Measurements from ENCODE around the gene DTWD2. TPM values are rescaled to one million over a fixed set of nuclear protein-coding genes. Genes with fewer than 3 reads are reported as not detected.

DTWD2 gene
- total and polyA plus RNA-seq, 2 experiments from 2014 or later: 2.5 to 14.1 TPM

GRCh38 chr5:118794281-118794680 is 194.1 kb downstream of the DTWD2 start:
- Histone ChIP-seq H3K36me3 (replicated peaks; ENCODE audit: insufficient read depth, low read depth) (no peaks in the 10 kb centered on the region), H3K4me3 (no peak overlapping the region), H3K27ac (no peak overlapping the region), H3K9me2 (replicated peaks; ENCODE audit: insufficient read depth) (no peaks in the 10 kb centered on the region), H3K4me1 (ENCODE audit: insufficient read depth) (no peaks in the 10 kb centered on the region), H3K27me3 (no peaks in the 10 kb centered on the region), H4K20me1 (ENCODE audit: insufficient read depth, poor library complexity, severe bottlenecking) (no peaks in the 10 kb centered on the region), H3K9me3 (ENCODE audit: low read depth) (no peaks in the 10 kb centered on the region), H3K79me2 (no peaks in the 10 kb centered on the region), H2AFZ (no peak overlapping the region), H3K4me2 (no peak overlapping the region)
- 82% methylated on average over 3 of the region's 3 CpGs for WGBS (ENCODE audit: low lambda C conversion rate, missing lambda C conversion rate)
- no peak for TF ChIP-seq EZH2phosphoT487 (IDR thresholded peaks at IDR 0.05; ENCODE audit: low read depth, severe bottlenecking, unreplicated experiment)
- TF ChIP-seq CTCF (IDR thresholded peaks at IDR 0.05; ENCODE audit: poor library complexity): no peak
- TF ChIP-seq EZH2 (IDR thresholded peaks at IDR 0.05; ENCODE audit: borderline replicate concordance): no peak
- no peak for DNase-seq (ENCODE audit: low spot score)

GRCh38 chr5:118793652-118794051 is 194.7 kb downstream of the DTWD2 start:
- no peak overlapping the region for H3K4me3 ChIP-seq
- H3K4me1 ChIP-seq (ENCODE audit: insufficient read depth): no peaks in the 10 kb centered on the region
- no peaks in the 10 kb centered on the region for H3K27me3 ChIP-seq
- H3K36me3 ChIP-seq (replicated peaks; ENCODE audit: insufficient read depth, low read depth): no peaks in the 10 kb centered on the region
- H4K20me1 ChIP-seq (ENCODE audit: insufficient read depth, poor library complexity, severe bottlenecking): no peaks in the 10 kb centered on the region
- WGBS (ENCODE audit: low lambda C conversion rate, missing lambda C conversion rate): 58% methylated on average over 2 of the region's 2 CpGs
- no peaks in the 10 kb centered on the region for H3K9me3 ChIP-seq (ENCODE audit: low read depth)
- no peak for DNase-seq (ENCODE audit: low spot score)
- H3K4me2 ChIP-seq: no peak overlapping the region
- H3K9me2 ChIP-seq (replicated peaks; ENCODE audit: insufficient read depth): no peaks in the 10 kb centered on the region
- H3K79me2 ChIP-seq: no peaks in the 10 kb centered on the region
- H2AFZ ChIP-seq: no peak overlapping the region
- H3K27ac ChIP-seq: no peak overlapping the region
- TF ChIP-seq EZH2phosphoT487 (IDR thresholded peaks at IDR 0.05; ENCODE audit: low read depth, severe bottlenecking, unreplicated experiment): no peak
- no peak for TF ChIP-seq CTCF (IDR thresholded peaks at IDR 0.05; ENCODE audit: poor library complexity)
- no peak for TF ChIP-seq EZH2 (IDR thresholded peaks at IDR 0.05; ENCODE audit: borderline replicate concordance)

GRCh38 chr5:118793091-118793490 is 195.3 kb downstream of the DTWD2 start:
- H4K20me1 ChIP-seq (ENCODE audit: insufficient read depth, poor library complexity, severe bottlenecking): no peaks in the 10 kb centered on the region
- no peaks in the 10 kb centered on the region for H3K4me1 ChIP-seq (ENCODE audit: insufficient read depth)
- no peak for DNase-seq (ENCODE audit: low spot score)
- WGBS (ENCODE audit: low lambda C conversion rate, missing lambda C conversion rate): 79% methylated on average over 3 of the region's 3 CpGs
- H2AFZ ChIP-seq: no peak overlapping the region
- H3K79me2 ChIP-seq: no peaks in the 10 kb centered on the region
- H3K27me3 ChIP-seq: no peaks in the 10 kb centered on the region
- no peak overlapping the region for H3K4me3 ChIP-seq
- no peak overlapping the region for H3K4me2 ChIP-seq
- no peak overlapping the region for H3K27ac ChIP-seq
- TF ChIP-seq EZH2phosphoT487 (IDR thresholded peaks at IDR 0.05; ENCODE audit: low read depth, severe bottlenecking, unreplicated experiment) (no peak), CTCF (IDR thresholded peaks at IDR 0.05; ENCODE audit: poor library complexity) (no peak), EZH2 (IDR thresholded peaks at IDR 0.05; ENCODE audit: borderline replicate concordance) (no peak)
- H3K9me2 ChIP-seq (replicated peaks; ENCODE audit: insufficient read depth): no peaks in the 10 kb centered on the region
- no peaks in the 10 kb centered on the region for H3K9me3 ChIP-seq (ENCODE audit: low read depth)
- no peaks in the 10 kb centered on the region for H3K36me3 ChIP-seq (replicated peaks; ENCODE audit: insufficient read depth, low read depth)

Measured in hepatocyte (in vitro differentiated cells).